Liver (tissue), 9 donors: ENCODE measurements around the gene GJD3. TPM values are rescaled to one million over a fixed set of nuclear protein-coding genes. Genes with fewer than 3 reads are reported as not detected.
A peak's percentile ranks its signal among the peaks of the same experiment; 100 is the strongest.

Source experiments
- DNase-seq: peaks from one replicate; pipeline ENCODE4 v3.0.0-alpha.2; 2017; ENCODE audit warnings: low spot score
- H3K27ac ChIP-seq, 2 donors: one replicate each; pipeline ENCODE4 v1.7.0; 2013; ENCODE audit warnings: inconsistent platforms in 2 of 2, low read length in 2 of 2, control low read depth in 1 of 2, low read depth in 1 of 2, mild to moderate bottlenecking in 1 of 2
- H3K27me3 ChIP-seq, 4 donors: one replicate each; pipeline versions ENCODE4 v1.6.1 to v1.7.0; 2013; ENCODE audit warnings: low read length in 3 of 4, inconsistent platforms in 1 of 4, mild to moderate bottlenecking in 1 of 4, moderate library complexity in 1 of 4; ENCODE audit not compliant: control insufficient read depth in 4 of 4, insufficient read depth in 4 of 4
- H3K36me3 ChIP-seq, 4 donors: one replicate each; pipeline versions ENCODE4 v1.6.1 to v1.7.0; 2013; ENCODE audit warnings: low read length in 3 of 4, mild to moderate bottlenecking in 3 of 4, low read depth in 1 of 4, moderate library complexity in 1 of 4; ENCODE audit not compliant: control insufficient read depth in 4 of 4, insufficient read depth in 3 of 4
- H3K4me1 ChIP-seq, 4 donors: one replicate each; pipeline versions ENCODE4 v1.6.1 to v1.7.0; 2013; ENCODE audit warnings: low read length in 3 of 4, mild to moderate bottlenecking in 3 of 4, moderate library complexity in 1 of 4; ENCODE audit not compliant: control insufficient read depth in 4 of 4, insufficient read depth in 4 of 4
- H3K4me3 ChIP-seq, 3 donors: one replicate each; pipeline versions ENCODE4 v1.6.1 to v1.7.0; 2013; ENCODE audit warnings: low read length in 3 of 3, control low read depth in 1 of 3, low read depth in 1 of 3, mild to moderate bottlenecking in 1 of 3
- H3K9ac ChIP-seq, 2 donors: one replicate each; pipeline ENCODE4 v1.7.0; 2013; ENCODE audit warnings: low read length in 2 of 2, mild to moderate bottlenecking in 2 of 2, moderate library complexity in 2 of 2, control low read depth in 1 of 2, low read depth in 1 of 2
- H3K9me3 ChIP-seq, 4 donors: one replicate each; pipeline versions ENCODE4 v1.6.1 to v1.7.0; 2013; ENCODE audit warnings: low read length in 3 of 4; ENCODE audit not compliant: control insufficient read depth in 4 of 4
- EGR1 ChIP-seq, 2 donors: IDR thresholded peaks; 2 replicates each; pipeline ENCODE4 v1.6.1; 2016 to 2018; ENCODE audit warnings: antibody characterized with exemption in 2 of 2, low read depth in 2 of 2
- FOXA1 ChIP-seq: IDR thresholded peaks from 2 replicates; pipeline ENCODE4 v1.6.1; 2016; ENCODE audit warnings: antibody characterized with exemption
- FOXA2 ChIP-seq: IDR thresholded peaks from 2 replicates; pipeline ENCODE4 v1.6.1; 2016; ENCODE audit warnings: antibody characterized with exemption
- GABPA ChIP-seq, 2 donors: IDR thresholded peaks in 1 of 2; conservative IDR thresholded peaks in 1 of 2; 2 replicates each; pipeline ENCODE4 v1.6.1; 2016; ENCODE audit warnings: antibody characterized with exemption in 2 of 2, mild to moderate bottlenecking in 1 of 2, moderate library complexity in 1 of 2
- HNF4A ChIP-seq, 2 donors: conservative IDR thresholded peaks; 2 replicates each; pipeline ENCODE4 v1.6.1; 2016; ENCODE audit warnings: antibody characterized with exemption in 2 of 2, mild to moderate bottlenecking in 2 of 2
- HNF4G ChIP-seq: IDR thresholded peaks from 2 replicates; pipeline ENCODE4 v1.6.1; 2016; ENCODE audit warnings: antibody characterized with exemption
- JUND ChIP-seq, 2 donors: IDR thresholded peaks; 2 replicates each; pipeline ENCODE4 v1.6.1; 2016; ENCODE audit warnings: antibody characterized with exemption in 2 of 2
- NR2F2 ChIP-seq: IDR thresholded peaks from 2 replicates; pipeline ENCODE4 v1.6.1; 2016; ENCODE audit warnings: antibody characterized with exemption
- RAD21 ChIP-seq, 2 donors: IDR thresholded peaks; 2 replicates each; pipeline ENCODE4 v1.6.1; 2016; ENCODE audit warnings: antibody characterized with exemption in 2 of 2, mild to moderate bottlenecking in 2 of 2
- REST ChIP-seq: IDR thresholded peaks from 2 replicates; pipeline ENCODE4 v1.6.1; 2016; ENCODE audit warnings: antibody characterized with exemption, mild to moderate bottlenecking
- RXRA ChIP-seq, 2 donors: IDR thresholded peaks; 2 replicates each; pipeline ENCODE4 v1.6.1; 2017 to 2018; ENCODE audit warnings: antibody characterized with exemption in 2 of 2, mild to moderate bottlenecking in 1 of 2
- SP1 ChIP-seq: IDR thresholded peaks from 2 replicates; pipeline ENCODE4 v1.6.1; 2018; ENCODE audit warnings: antibody characterized with exemption, mild to moderate bottlenecking
- TAF1 ChIP-seq: conservative IDR thresholded peaks from 2 replicates; pipeline ENCODE4 v1.6.1; 2016; ENCODE audit warnings: antibody characterized with exemption, mild to moderate bottlenecking
- YY1 ChIP-seq: IDR thresholded peaks from 2 replicates; pipeline ENCODE4 v1.6.1; 2016; ENCODE audit warnings: antibody characterized with exemption, mild to moderate bottlenecking
- ZBTB33 ChIP-seq: IDR thresholded peaks from 2 replicates; pipeline ENCODE4 v1.6.1; 2016; ENCODE audit warnings: antibody characterized with exemption
- WGBS: extraction: QIAGEN DNeasy Blood & Tissue Kit; methylation state at CpG from one replicate; pipeline ENCODE4 v1.1.7; 2013; 5-methylcytosine and 5-hydroxymethylcytosine counted together
- polyA plus RNA-seq, 2 donors: library from polyadenylated mRNA; stranded (reverse) in 1 of 2; unstranded in 1 of 2; fragments of 200-250 nt in 1 of 2; fragments of >200 nt in 1 of 2; fragmentation: Nextera tagmentation in 1 of 2; extraction: Ambion mirVana in 1 of 2; gene quantifications; one replicate each; pipeline versions ENCODE4 v1.2.1 to v1.2.3, GENCODE V29; 2013 to 2015
- total RNA-seq, 2 donors: library from RNA; depleted of rRNA; stranded (reverse); fragments of >200 nt; gene quantifications; one replicate each; pipeline ENCODE4 v1.2.3, GENCODE V29; 2014
- TF ChIP-seq, protein P1 (sequence below): fragments of 150-350 bp; IDR thresholded peaks from 2 replicates; pipeline ENCODE4 v1.5.1; 2017; ENCODE audit warnings: improper control_type of control experiment, low read depth, low read length; ENCODE audit not compliant: missing input control
- TF ChIP-seq, protein P2 (sequence below): IDR thresholded peaks from 2 replicates; pipeline ENCODE4 v1.6.1; 2016; ENCODE audit warnings: antibody characterized with exemption
- TF ChIP-seq, protein P3 (sequence below): IDR thresholded peaks from 2 replicates; pipeline ENCODE4 v1.6.1; 2016; ENCODE audit warnings: antibody characterized with exemption
- donor health status: healthy.
- donor health status: healthy.
- donor health status: healthy.
- donor health status: healthy.
- donor health status: healthy.

GJD3 gene
- total and polyA plus RNA-seq, 4 donors = 0.47 to 0.59 (median 0.48) TPM; not detected in 1

- WGBS = 58% methylated on average over 4 of the region's 4 CpGs
- no peaks in the 10 kb centered on the region for H3K9me3 ChIP-seq
- no peak for DNase-seq
- H3K9ac ChIP-seq = peak overlapping the region in 1 of 2 donors; percentile 18
- H3K4me1 ChIP-seq = peaks cover 38 to 98% (median 86%) of the 10 kb centered on the region in 4 donors
- peak overlapping the region; percentile 75 to 84 for H3K27ac ChIP-seq
- H3K36me3 ChIP-seq = no peaks in the 10 kb centered on the region
- no peaks in the 10 kb centered on the region for H3K27me3 ChIP-seq
- no peak for TF ChIP-seq TAF1
- TF ChIP-seq, protein P1, sequence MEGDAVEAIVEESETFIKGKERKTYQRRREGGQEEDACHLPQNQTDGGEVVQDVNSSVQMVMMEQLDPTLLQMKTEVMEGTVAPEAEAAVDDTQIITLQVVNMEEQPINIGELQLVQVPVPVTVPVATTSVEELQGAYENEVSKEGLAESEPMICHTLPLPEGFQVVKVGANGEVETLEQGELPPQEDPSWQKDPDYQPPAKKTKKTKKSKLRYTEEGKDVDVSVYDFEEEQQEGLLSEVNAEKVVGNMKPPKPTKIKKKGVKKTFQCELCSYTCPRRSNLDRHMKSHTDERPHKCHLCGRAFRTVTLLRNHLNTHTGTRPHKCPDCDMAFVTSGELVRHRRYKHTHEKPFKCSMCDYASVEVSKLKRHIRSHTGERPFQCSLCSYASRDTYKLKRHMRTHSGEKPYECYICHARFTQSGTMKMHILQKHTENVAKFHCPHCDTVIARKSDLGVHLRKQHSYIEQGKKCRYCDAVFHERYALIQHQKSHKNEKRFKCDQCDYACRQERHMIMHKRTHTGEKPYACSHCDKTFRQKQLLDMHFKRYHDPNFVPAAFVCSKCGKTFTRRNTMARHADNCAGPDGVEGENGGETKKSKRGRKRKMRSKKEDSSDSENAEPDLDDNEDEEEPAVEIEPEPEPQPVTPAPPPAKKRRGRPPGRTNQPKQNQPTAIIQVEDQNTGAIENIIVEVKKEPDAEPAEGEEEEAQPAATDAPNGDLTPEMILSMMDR = no peak
- no peak for TF ChIP-seq RXRA (IDR thresholded peaks at IDR 0.05)
- no peak for TF ChIP-seq YY1
- H3K4me3 ChIP-seq = peak overlapping the region in 2 of 3 donors; percentile 9 to 16
Observed at GRCh38 chr17:40327244-40327729, 37.2 kb downstream of the GJD3 start.

DNA sequence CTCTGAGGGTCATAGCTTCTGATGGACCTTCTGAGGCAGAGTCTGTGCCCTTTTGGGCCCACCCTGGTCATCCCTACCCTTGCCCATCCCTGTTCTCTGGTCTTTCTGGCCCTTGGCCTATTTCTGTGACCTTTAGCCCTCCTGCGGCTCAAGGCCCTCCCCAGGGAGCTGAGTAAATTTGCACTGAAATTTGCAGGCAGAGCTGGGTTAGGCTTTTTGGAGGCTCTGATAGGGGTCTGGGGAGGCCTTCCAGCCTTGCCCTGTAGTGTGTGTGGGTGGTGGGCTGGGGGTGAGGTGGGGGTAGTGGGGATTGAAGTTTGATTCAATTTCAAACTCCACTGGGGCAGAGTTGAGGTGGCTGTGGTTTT lies 37.7 kb downstream of the GJD3 start:
- Histone ChIP-seq H3K9me3 (no peaks in the 10 kb centered on the region), H3K27ac (peak overlapping the region; percentile 75 to 84), H3K9ac (peak overlapping the region in 1 of 2 donors; percentile 18), H3K4me1 (peaks cover 39 to 98% (median 89%) of the 10 kb centered on the region in 4 donors), H3K27me3 (no peaks in the 10 kb centered on the region), H3K36me3 (no peaks in the 10 kb centered on the region), H3K4me3 (peak overlapping the region in 1 of 3 donors; percentile 9)
- DNase-seq = no peak
- WGBS = 9% methylated on average over 1 of the region's 1 CpG
- TF ChIP-seq RXRA (IDR thresholded peaks at IDR 0.05) = peak in 1 of 2 donors; percentile 30
- no peak for TF ChIP-seq FOXA1
- no peak for TF ChIP-seq REST
- TF ChIP-seq, protein P2, sequence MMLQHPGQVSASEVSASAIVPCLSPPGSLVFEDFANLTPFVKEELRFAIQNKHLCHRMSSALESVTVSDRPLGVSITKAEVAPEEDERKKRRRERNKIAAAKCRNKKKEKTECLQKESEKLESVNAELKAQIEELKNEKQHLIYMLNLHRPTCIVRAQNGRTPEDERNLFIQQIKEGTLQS = no peak
- TF ChIP-seq, protein P1 = no peak
- TF ChIP-seq RAD21 (IDR thresholded peaks at IDR 0.05) = no peak
- no peak for TF ChIP-seq GABPA (IDR thresholded peaks at IDR 0.05 in 1 of 2, conservative IDR thresholded peaks at IDR 0.05 in 1 of 2)
- no peak for TF ChIP-seq ZBTB33
- TF ChIP-seq, protein P3, sequence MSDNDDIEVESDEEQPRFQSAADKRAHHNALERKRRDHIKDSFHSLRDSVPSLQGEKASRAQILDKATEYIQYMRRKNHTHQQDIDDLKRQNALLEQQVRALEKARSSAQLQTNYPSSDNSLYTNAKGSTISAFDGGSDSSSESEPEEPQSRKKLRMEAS = no peak
- TF ChIP-seq EGR1 (IDR thresholded peaks at IDR 0.05; ENCODE audit: low read depth in 2 of 2) = no peak
- TF ChIP-seq NR2F2 = peak; percentile 92
- peak; percentile 7 for TF ChIP-seq HNF4G
- no peak for TF ChIP-seq TAF1
- peak; percentile 52 for TF ChIP-seq SP1
- peak; percentile 50 to 57 for TF ChIP-seq HNF4A (conservative IDR thresholded peaks at IDR 0.05)
- no peak for TF ChIP-seq YY1
- TF ChIP-seq JUND (IDR thresholded peaks at IDR 0.05) = no peak
- TF ChIP-seq FOXA2 = no peak
